ENCODE results near the gene CAPN10.

Gene CAPN10

GRCh38 chr2:240551811-240552210 is 34.7 kb upstream of the CAPN10 start:
- H3K4me3 ChIP-seq (ENCODE audit: low read length), result no peak overlapping the region
- H2BK120ac ChIP-seq (ENCODE audit: low read depth, low read length), result no peak overlapping the region
- no peak overlapping the region for H2BK5ac ChIP-seq (ENCODE audit: low read length)
- H3K9ac ChIP-seq (ENCODE audit: low read length), result no peak overlapping the region
- no peak for DNase-seq
- no peak overlapping the region for H4K8ac ChIP-seq (ENCODE audit: low read depth, low read length)
- H3K27ac ChIP-seq (ENCODE audit: low read depth, low read length), result no peak overlapping the region
- H3K79me1 ChIP-seq (ENCODE audit: low read length), result no peaks in the 10 kb centered on the region
- no peak overlapping the region for H3K23ac ChIP-seq (ENCODE audit: low read length)
- H4K5ac ChIP-seq (ENCODE audit: low read length), result no peak overlapping the region
- H2AK5ac ChIP-seq (ENCODE audit: low read length), result no peak overlapping the region
- no peaks in the 10 kb centered on the region for H3K79me2 ChIP-seq (ENCODE audit: control insufficient read depth, insufficient read depth, low read length)
- no peaks in the 10 kb centered on the region for H3K27me3 ChIP-seq (ENCODE audit: insufficient read depth, low read length, poor library complexity)
- no peak overlapping the region for H2BK15ac ChIP-seq (replicated peaks; ENCODE audit: low read depth)
- H3K18ac ChIP-seq (ENCODE audit: low read length), result no peak overlapping the region
- no peaks in the 10 kb centered on the region for H3K4me1 ChIP-seq (ENCODE audit: control insufficient read depth, low read depth, low read length)
- H3K4ac ChIP-seq (ENCODE audit: low read depth, low read length), result no peak overlapping the region
- H3K36me3 ChIP-seq (ENCODE audit: control insufficient read depth, insufficient read depth, low read length), result no peaks in the 10 kb centered on the region
- WGBS (ENCODE audit: extremely low coverage, insufficient coverage, low lambda C conversion rate), result no CpG with 5 or more reads among the region's 1 CpG
- no peak overlapping the region for H3K56ac ChIP-seq (ENCODE audit: low read length)
- H3K4me2 ChIP-seq (ENCODE audit: low read length), result no peak overlapping the region

- Histone ChIP-seq H4K8ac (ENCODE audit: low read depth, low read length) (no peak overlapping the region), H3K79me1 (ENCODE audit: low read length) (no peaks in the 10 kb centered on the region), H3K9ac (ENCODE audit: low read length) (no peak overlapping the region), H3K23ac (ENCODE audit: low read length) (no peak overlapping the region), H3K4ac (ENCODE audit: low read depth, low read length) (no peak overlapping the region), H2BK120ac (ENCODE audit: low read depth, low read length) (no peak overlapping the region), H3K36me3 (ENCODE audit: control insufficient read depth, insufficient read depth, low read length) (no peaks in the 10 kb centered on the region), H3K56ac (ENCODE audit: low read length) (no peak overlapping the region), H3K79me2 (ENCODE audit: control insufficient read depth, insufficient read depth, low read length) (no peaks in the 10 kb centered on the region), H2BK15ac (replicated peaks; ENCODE audit: low read depth) (no peak overlapping the region), H3K27ac (ENCODE audit: low read depth, low read length) (no peak overlapping the region), H3K4me1 (ENCODE audit: control insufficient read depth, low read depth, low read length) (no peaks in the 10 kb centered on the region), H3K18ac (ENCODE audit: low read length) (no peak overlapping the region), H4K5ac (ENCODE audit: low read length) (no peak overlapping the region), H2BK5ac (ENCODE audit: low read length) (no peak overlapping the region), H2AK5ac (ENCODE audit: low read length) (no peak overlapping the region), H3K4me2 (ENCODE audit: low read length) (no peak overlapping the region), H3K4me3 (ENCODE audit: low read length) (no peak overlapping the region), H3K27me3 (ENCODE audit: insufficient read depth, low read length, poor library complexity) (no peaks in the 10 kb centered on the region)
- DNase-seq, result no peak
- no CpG with 5 or more reads among the region's 7 CpGs for WGBS (ENCODE audit: extremely low coverage, insufficient coverage, low lambda C conversion rate)
Measured at GRCh38 chr2:240553956-240554480, 32.5 kb upstream of the CAPN10 start.

DNA sequence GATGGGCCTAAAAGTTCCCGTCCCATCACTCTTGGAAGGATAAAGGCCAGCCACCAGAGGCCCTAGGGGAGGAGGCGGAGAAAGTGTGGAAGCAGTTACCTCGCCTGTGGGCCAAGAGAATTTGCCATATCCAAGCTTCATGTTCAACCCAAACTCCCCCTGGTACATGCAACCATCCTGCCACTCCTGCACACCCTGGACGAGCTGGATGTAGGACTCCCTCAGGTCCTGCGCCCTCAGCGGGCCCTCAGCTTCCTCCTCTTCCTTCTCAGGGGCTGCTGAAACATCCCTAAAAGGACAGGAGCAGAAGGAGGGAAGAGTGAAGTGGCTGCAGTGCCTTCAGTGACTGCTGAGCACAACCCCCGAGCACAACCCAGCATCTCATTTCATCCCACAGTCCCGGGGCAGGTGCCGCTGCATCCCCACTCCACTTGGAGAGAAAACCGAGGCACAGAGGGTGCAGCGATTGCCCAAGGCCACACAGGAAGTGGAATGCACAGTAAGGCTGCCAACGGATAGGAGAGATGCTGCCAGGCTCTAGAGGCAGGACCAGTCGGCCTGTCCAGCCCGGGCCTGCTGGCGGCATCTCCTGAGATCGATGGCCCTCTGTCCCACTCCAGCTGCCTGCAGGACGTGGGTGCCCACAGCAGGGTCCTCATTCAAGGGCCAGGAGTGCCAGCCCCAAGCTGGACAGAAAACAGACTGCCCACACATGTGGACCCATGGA is 31.6 kb upstream of the CAPN10 start:
- Histone ChIP-seq H3K4me3 (ENCODE audit: low read length) (no peak overlapping the region), H2BK120ac (ENCODE audit: low read depth, low read length) (no peak overlapping the region), H3K9ac (ENCODE audit: low read length) (no peak overlapping the region), H3K27ac (ENCODE audit: low read depth, low read length) (no peak overlapping the region), H3K79me2 (ENCODE audit: control insufficient read depth, insufficient read depth, low read length) (no peaks in the 10 kb centered on the region), H3K36me3 (ENCODE audit: control insufficient read depth, insufficient read depth, low read length) (no peaks in the 10 kb centered on the region), H2BK5ac (ENCODE audit: low read length) (no peak overlapping the region), H3K4me2 (ENCODE audit: low read length) (no peak overlapping the region), H3K79me1 (ENCODE audit: low read length) (peaks cover 3% of the 10 kb centered on the region), H3K23ac (ENCODE audit: low read length) (no peak overlapping the region), H3K4me1 (ENCODE audit: control insufficient read depth, low read depth, low read length) (peaks cover 5% of the 10 kb centered on the region), H3K18ac (ENCODE audit: low read length) (no peak overlapping the region), H4K8ac (ENCODE audit: low read depth, low read length) (no peak overlapping the region), H2BK15ac (replicated peaks; ENCODE audit: low read depth) (no peak overlapping the region), H4K5ac (ENCODE audit: low read length) (no peak overlapping the region), H3K27me3 (ENCODE audit: insufficient read depth, low read length, poor library complexity) (no peaks in the 10 kb centered on the region), H3K4ac (ENCODE audit: low read depth, low read length) (no peak overlapping the region), H2AK5ac (ENCODE audit: low read length) (no peak overlapping the region), H3K56ac (ENCODE audit: low read length) (no peak overlapping the region)
- no peak for DNase-seq
- WGBS (ENCODE audit: extremely low coverage, insufficient coverage, low lambda C conversion rate), result no CpG with 5 or more reads among the region's 17 CpGs

- H3K4ac ChIP-seq (ENCODE audit: low read depth, low read length), result no peak overlapping the region
- H3K56ac ChIP-seq (ENCODE audit: low read length), result no peak overlapping the region
- H2BK5ac ChIP-seq (ENCODE audit: low read length), result no peak overlapping the region
- no peak overlapping the region for H4K5ac ChIP-seq (ENCODE audit: low read length)
- no peak for DNase-seq
- no peak overlapping the region for H3K23ac ChIP-seq (ENCODE audit: low read length)
- H3K4me2 ChIP-seq (ENCODE audit: low read length), result no peak overlapping the region
- peaks cover 5% of the 10 kb centered on the region for H3K4me1 ChIP-seq (ENCODE audit: control insufficient read depth, low read depth, low read length)
- no peak overlapping the region for H3K27ac ChIP-seq (ENCODE audit: low read depth, low read length)
- H2BK15ac ChIP-seq (replicated peaks; ENCODE audit: low read depth), result no peak overlapping the region
- H3K4me3 ChIP-seq (ENCODE audit: low read length), result no peak overlapping the region
- no peaks in the 10 kb centered on the region for H3K36me3 ChIP-seq (ENCODE audit: control insufficient read depth, insufficient read depth, low read length)
- H3K9ac ChIP-seq (ENCODE audit: low read length), result no peak overlapping the region
- no peak overlapping the region for H2AK5ac ChIP-seq (ENCODE audit: low read length)
- no peak overlapping the region for H4K8ac ChIP-seq (ENCODE audit: low read depth, low read length)
- no peak overlapping the region for H3K18ac ChIP-seq (ENCODE audit: low read length)
- no CpG with 5 or more reads among the region's 16 CpGs for WGBS (ENCODE audit: extremely low coverage, insufficient coverage, low lambda C conversion rate)
- no peaks in the 10 kb centered on the region for H3K27me3 ChIP-seq (ENCODE audit: insufficient read depth, low read length, poor library complexity)
- no peak overlapping the region for H2BK120ac ChIP-seq (ENCODE audit: low read depth, low read length)
- no peaks in the 10 kb centered on the region for H3K79me2 ChIP-seq (ENCODE audit: control insufficient read depth, insufficient read depth, low read length)
- H3K79me1 ChIP-seq (ENCODE audit: low read length), result peaks cover 3% of the 10 kb centered on the region
Measured at GRCh38 chr2:240555541-240556250, 30.8 kb upstream of the CAPN10 start.

DNA sequence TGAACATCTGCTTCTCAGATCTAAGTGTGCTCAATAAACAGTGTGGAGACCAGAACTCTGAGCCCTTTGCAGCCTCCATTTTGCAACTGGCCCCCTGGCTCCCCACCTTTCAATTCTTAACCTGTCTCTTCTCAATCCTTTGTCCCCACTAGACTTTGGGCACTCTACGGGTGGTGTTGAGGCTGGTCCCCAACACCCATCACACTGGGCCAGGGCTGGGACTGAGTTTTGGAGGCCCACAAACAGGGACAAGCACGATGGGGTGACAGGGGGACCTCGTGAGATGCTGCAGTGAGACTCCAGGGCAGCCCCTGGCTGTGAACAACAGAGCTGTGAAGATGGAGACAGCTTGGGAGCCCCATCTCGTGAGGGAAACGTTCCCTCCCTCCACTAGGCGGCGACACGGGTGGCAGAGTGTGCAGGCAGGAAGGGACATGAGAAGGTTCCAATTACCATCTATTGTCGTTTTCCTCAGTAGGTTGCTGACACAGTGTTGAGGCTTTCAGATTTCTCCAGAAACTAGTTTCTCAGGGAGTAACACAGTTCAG is 29.9 kb upstream of the CAPN10 start:
- Histone ChIP-seq H2BK15ac (replicated peaks; ENCODE audit: low read depth) (no peak overlapping the region), H3K4me1 (ENCODE audit: control insufficient read depth, low read depth, low read length) (peaks cover 5% of the 10 kb centered on the region), H4K8ac (ENCODE audit: low read depth, low read length) (no peak overlapping the region), H2AK5ac (ENCODE audit: low read length) (no peak overlapping the region), H3K4me3 (ENCODE audit: low read length) (no peak overlapping the region), H3K79me2 (ENCODE audit: control insufficient read depth, insufficient read depth, low read length) (no peaks in the 10 kb centered on the region), H3K4me2 (ENCODE audit: low read length) (no peak overlapping the region), H3K4ac (ENCODE audit: low read depth, low read length) (no peak overlapping the region), H3K9ac (ENCODE audit: low read length) (no peak overlapping the region), H3K27me3 (ENCODE audit: insufficient read depth, low read length, poor library complexity) (no peaks in the 10 kb centered on the region), H3K36me3 (ENCODE audit: control insufficient read depth, insufficient read depth, low read length) (no peaks in the 10 kb centered on the region), H3K79me1 (ENCODE audit: low read length) (peaks cover 3% of the 10 kb centered on the region), H4K5ac (ENCODE audit: low read length) (no peak overlapping the region), H3K18ac (ENCODE audit: low read length) (no peak overlapping the region), H3K56ac (ENCODE audit: low read length) (no peak overlapping the region), H2BK5ac (ENCODE audit: low read length) (no peak overlapping the region), H3K23ac (ENCODE audit: low read length) (no peak overlapping the region), H3K27ac (ENCODE audit: low read depth, low read length) (no peak overlapping the region), H2BK120ac (ENCODE audit: low read depth, low read length) (no peak overlapping the region)
- DNase-seq, result peak; percentile 86
- WGBS (ENCODE audit: extremely low coverage, insufficient coverage, low lambda C conversion rate), result no CpG with 5 or more reads among the region's 9 CpGs
